Measurements from ENCODE around the gene SPARCL1.
A peak's percentile ranks its signal among the peaks of the same experiment; 100 is the strongest.
"Not testable (repeated sequence)": the region's sequence is repeated elsewhere in the genome, so short reads cannot be mapped to it uniquely, and the experiment has no call there.

The SPARCL1 gene

DNA sequence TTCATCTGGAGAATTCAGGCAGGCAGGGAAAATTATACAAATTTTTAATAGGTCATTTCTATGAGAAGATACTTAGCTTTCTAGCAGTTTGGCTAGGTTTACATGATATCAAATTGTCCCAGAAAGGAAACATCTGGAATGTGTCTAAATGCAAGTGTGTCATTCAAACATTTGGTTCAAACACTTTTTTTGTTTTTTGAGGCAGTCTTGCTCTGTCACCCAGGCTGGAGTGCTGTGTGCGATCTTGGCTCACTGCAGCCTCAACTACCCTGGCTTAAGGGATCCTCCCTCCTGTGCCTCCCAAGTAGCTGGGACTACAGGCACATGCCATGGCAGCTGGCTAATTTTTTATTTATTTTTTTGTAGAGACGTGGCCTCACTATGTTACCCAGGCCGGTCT is 31.6 kb downstream of the SPARCL1 start:
- TF ChIP-seq, protein P1, sequence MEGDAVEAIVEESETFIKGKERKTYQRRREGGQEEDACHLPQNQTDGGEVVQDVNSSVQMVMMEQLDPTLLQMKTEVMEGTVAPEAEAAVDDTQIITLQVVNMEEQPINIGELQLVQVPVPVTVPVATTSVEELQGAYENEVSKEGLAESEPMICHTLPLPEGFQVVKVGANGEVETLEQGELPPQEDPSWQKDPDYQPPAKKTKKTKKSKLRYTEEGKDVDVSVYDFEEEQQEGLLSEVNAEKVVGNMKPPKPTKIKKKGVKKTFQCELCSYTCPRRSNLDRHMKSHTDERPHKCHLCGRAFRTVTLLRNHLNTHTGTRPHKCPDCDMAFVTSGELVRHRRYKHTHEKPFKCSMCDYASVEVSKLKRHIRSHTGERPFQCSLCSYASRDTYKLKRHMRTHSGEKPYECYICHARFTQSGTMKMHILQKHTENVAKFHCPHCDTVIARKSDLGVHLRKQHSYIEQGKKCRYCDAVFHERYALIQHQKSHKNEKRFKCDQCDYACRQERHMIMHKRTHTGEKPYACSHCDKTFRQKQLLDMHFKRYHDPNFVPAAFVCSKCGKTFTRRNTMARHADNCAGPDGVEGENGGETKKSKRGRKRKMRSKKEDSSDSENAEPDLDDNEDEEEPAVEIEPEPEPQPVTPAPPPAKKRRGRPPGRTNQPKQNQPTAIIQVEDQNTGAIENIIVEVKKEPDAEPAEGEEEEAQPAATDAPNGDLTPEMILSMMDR (IDR thresholded peaks at IDR 0.05; ENCODE audit: borderline replicate concordance, insufficient read depth, low read depth, low read length) = no peak

DNA sequence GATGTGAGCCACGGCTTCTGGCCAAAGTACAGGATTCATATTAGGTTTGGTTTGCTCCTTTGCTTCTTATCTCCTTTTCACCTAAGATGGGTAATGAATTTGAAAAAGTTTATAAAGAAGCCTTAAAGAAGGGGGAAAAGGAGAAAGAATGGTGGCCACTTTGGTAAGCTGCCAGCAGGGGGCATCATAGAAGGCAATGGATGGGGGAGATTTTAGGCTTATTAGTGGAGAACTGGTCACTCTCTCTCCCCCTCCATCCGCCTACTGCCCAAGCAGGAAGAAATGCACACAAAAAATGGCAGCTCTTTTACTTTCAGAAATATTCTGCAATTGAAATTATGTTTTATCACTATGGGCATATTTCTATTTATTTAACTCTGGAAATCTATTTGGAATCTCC is 32.0 kb downstream of the SPARCL1 start:
- H3K4me3 ChIP-seq (ENCODE audit: low read depth, low read length) = no peak overlapping the region
- TF ChIP-seq, protein P1 (IDR thresholded peaks at IDR 0.05; ENCODE audit: borderline replicate concordance, insufficient read depth, low read depth, low read length) = peak; percentile 43; the same call in 1 of the 2 replicates

More for the DNA sequence above, 31.6 kb downstream of the SPARCL1 start:
- no peak overlapping the region for H3K4me3 ChIP-seq (ENCODE audit: low read depth, low read length)

DNA sequence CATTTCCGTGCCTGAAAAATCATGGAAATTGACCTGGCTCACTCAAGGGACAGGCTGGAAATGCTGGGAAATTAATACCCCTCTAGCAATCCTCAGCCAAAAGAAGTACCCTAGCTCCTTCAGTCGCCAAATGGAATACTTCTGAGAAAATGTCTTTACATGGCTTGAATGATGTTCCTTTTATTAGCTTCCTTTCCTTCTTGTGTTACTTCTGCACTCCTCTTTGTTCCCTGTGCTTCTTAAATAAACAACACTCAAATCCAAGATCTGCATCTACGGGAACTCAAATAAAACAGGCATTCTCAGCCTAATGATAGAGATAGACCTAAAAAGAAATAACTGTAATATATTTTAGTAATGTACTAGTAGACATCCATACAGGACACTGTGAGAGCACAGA is 36.1 kb downstream of the SPARCL1 start:
- no peak overlapping the region for H3K4me3 ChIP-seq (ENCODE audit: low read depth, low read length)
- TF ChIP-seq, protein P1 (IDR thresholded peaks at IDR 0.05; ENCODE audit: borderline replicate concordance, insufficient read depth, low read depth, low read length) = no peak

DNA sequence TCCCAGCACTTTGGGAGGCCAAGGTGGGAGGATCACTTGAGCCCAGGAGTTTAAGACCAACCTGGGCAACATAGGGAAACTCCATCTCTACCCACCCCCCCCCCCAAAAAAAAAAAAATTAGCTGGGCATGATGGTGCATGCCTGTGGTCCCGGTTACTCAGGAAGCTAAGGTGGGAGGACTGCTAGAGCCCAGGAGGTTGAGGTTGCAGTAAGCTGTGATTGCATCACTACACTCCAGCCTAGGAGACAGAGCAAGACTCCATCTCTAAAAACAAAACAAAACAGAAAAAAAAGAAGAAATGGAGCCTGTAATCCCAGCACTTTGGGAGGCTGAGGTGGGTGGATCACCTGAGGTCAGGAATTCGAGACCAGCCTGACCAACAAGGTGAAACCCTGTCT is 37.3 kb downstream of the SPARCL1 start:
- H3K4me3 ChIP-seq (ENCODE audit: low read depth, low read length) = not testable (repeated sequence)

DNA sequence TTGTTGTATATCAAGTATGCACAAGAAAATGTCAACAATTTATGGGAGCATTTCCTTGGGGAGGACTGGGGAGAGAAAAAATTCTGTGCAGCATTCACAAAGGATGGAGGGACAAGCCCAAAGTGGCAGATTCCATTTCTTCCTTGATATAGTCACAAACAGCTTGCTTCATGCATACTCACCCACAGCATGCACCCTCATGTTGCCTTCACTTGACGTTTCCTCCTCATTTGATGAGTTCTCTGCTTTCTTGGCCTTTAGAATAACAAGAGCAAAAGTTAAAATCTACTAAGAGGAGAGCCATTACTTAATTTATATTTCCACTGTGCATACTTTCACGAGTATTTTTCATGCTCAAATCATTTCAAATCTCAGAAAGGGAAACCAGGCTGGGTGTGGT is 37.7 kb downstream of the SPARCL1 start:
- TF ChIP-seq, protein P1 (IDR thresholded peaks at IDR 0.05; ENCODE audit: borderline replicate concordance, insufficient read depth, low read depth, low read length) = no peak
- no peak overlapping the region for H3K4me3 ChIP-seq (ENCODE audit: low read depth, low read length)

DNA sequence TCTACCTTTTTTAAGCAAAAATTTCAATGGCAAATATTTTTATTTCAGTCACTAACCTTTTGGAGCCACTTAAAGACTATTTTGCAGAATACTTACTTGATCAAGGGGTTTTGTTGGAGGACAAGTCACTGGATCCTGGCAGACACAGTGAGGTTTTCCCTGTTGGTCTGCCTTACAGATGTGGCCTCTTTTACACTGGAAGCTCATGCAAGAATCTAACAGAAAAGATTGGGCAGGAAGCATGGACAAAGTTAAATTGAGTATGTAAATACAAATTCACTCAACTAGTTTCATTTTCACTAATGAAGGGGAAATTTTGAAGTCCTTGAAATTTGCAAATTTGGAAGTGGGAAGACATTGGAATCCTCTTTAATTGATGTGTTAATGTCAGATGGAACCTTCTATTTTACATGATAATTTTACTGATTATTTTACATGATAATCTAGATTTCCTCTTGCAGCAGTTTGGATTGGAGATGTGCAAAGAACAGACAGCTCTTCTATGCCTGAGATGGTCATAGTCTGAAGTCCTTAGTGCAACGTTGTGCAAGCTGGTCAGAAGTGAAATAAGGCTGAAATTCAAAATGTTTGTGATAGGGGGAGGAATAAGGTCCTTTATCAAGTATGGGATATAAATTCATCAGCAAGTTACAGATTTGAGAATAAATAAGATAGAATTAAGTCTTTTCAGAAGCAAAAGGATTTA is 38.4 kb downstream of the SPARCL1 start:
- TF ChIP-seq, protein P1 (IDR thresholded peaks at IDR 0.05; ENCODE audit: borderline replicate concordance, insufficient read depth, low read depth, low read length) = no peak
- H3K4me3 ChIP-seq (ENCODE audit: low read depth, low read length) = no peak overlapping the region

DNA sequence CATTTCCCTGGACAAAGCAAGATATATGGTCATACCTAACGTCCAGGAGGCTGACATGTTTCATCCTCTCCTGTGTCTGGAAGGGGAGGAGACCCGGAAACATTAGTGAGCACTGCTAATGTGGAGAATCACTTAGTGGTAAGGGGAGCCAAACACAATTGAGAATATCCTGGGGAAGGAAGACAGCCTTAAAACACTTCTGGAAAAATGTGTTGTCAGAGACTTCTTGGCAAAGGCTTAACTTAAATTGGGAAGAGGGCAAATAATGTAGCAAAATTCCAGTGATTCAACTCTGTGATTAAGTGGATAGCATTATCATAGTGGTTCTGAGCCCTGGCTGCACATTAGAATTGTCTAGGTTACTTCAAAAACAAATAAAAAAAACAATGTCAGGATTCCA is 39.5 kb downstream of the SPARCL1 start:
- TF ChIP-seq, protein P1 (IDR thresholded peaks at IDR 0.05; ENCODE audit: borderline replicate concordance, insufficient read depth, low read depth, low read length) = no peak
- H3K4me3 ChIP-seq (ENCODE audit: low read depth, low read length) = no peak overlapping the region

DNA sequence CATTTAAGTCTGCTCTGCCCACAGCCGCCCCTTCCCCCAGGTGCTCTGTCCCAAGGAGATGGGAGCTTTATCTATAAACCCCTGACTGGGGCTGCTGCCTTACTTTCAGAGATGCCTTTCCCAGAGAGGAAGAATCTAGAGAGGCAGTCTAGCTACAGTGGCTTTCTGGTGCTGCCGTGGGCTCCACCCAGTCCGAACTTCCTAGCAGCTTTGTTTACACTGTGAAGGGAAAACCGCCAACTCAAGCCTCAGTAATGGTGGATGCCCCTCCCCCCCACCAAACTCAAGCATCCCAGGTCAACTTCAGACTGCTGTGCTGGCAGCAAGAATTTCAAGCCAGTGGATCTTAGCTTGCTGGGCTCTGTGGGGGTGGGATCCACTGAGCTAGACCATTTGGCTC is 40.5 kb downstream of the SPARCL1 start:
- H3K4me3 ChIP-seq (ENCODE audit: low read depth, low read length) = not testable (repeated sequence)

DNA sequence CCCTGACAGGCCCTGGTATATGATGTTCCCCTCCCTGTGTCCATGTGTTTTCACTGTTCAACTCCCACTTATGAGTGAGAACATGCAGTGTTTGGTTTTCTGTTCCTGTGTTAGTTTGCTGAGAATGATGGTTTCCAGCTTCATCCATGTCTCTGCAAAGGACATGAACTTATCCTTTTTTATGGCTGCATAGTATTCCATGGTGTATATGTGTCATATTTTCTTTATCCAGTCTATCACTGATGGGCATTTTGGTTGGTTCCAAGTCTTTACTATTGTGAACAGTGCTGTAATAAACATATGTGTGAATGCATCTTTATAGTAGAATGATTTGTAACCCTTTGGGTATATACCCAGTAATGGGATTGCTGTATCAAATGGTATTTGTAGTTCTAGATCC is 45.9 kb downstream of the SPARCL1 start:
- not testable (repeated sequence) for H3K4me3 ChIP-seq (ENCODE audit: low read depth, low read length)

All from GM12875 (cell line).